Left lung (tissue), 10 donors: ENCODE data around the gene KRT76. TPM values are rescaled to one million over a fixed set of nuclear protein-coding genes. Genes with fewer than 3 reads are reported as not detected.

Source experiments
- ATAC-seq: fragments of 200-7000 bp; cut with Tn5 transposase; one replicate; pipeline ENCODE4 v1.9.1; 2020; ENCODE audit warnings: moderate library complexity
- DNase-seq, 4 donors: peaks; one replicate each; pipeline ENCODE4 v3.0.0-alpha.2; 2013 to 2020
- H3K27ac ChIP-seq, 2 donors: fragments of 200-600 bp; sonication (generic) in 1 of 2; one replicate each; pipeline versions ENCODE4 v1.5.0 to v1.8.0; 2020 to 2021
- H3K27me3 ChIP-seq, 2 donors: fragments of 200-600 bp; sonication (generic) in 1 of 2; one replicate each; pipeline versions ENCODE4 v1.5.0 to v1.8.0; 2020 to 2021
- H3K36me3 ChIP-seq, 2 donors: fragments of 200-600 bp; sonication (generic) in 1 of 2; one replicate each; pipeline versions ENCODE4 v1.5.0 to v1.8.0; 2020 to 2021
- H3K4me1 ChIP-seq, 2 donors: fragments of 200-600 bp; one replicate each; pipeline ENCODE4 v1.8.0; 2021
- H3K4me3 ChIP-seq, 2 donors: fragments of 200-600 bp; sonication (generic) in 1 of 2; one replicate each; pipeline versions ENCODE4 v1.5.0 to v1.8.0; 2020 to 2021; ENCODE audit warnings: mild to moderate bottlenecking in 1 of 2
- H3K9me3 ChIP-seq, 2 donors: fragments of 200-600 bp; sonication (generic) in 1 of 2; one replicate each; pipeline versions ENCODE4 v1.5.0 to v1.8.0; 2020 to 2021
- intact Hi-C, 2 donors: fragments of 100-400 bp; cut with DNase I; formaldehyde crosslinking; loops; one replicate each; pipeline versions ENCODE4 v1.11.2 to v1.14.2; 2022
- polyA plus RNA-seq, 6 donors: library from polyadenylated mRNA; unstranded; fragments of 120-200 nt; gene quantifications; one replicate each; pipeline ENCODE4 v1.2.1, GENCODE V29; 2013; ENCODE audit not compliant: insufficient read length in 6 of 6
- total RNA-seq, 2 donors: library from RNA; stranded (reverse); fragmentation: NEBNext Ultra II Directional; extraction: Animal tissue kit (Norgen Biotek cat#: 25700); gene quantifications; one replicate each; pipeline ENCODE4 v1.2.1, GENCODE V29; 2021
- TF ChIP-seq, protein P1 (sequence below), 2 donors: fragments of 200-600 bp; sonication (generic) in 1 of 2; IDR thresholded peaks; one replicate each; pipeline versions ENCODE4 v1.5.0 to v1.8.0; 2021; ENCODE audit warnings: antibody characterized with exemption in 2 of 2
- donor health status: DM: no; HTN: yes; CAD: no.
- donor health status: DM: no; HTN: no; CAD: no.

The KRT76 gene
- total and polyA plus RNA-seq, 8 donors: not detected

DNA sequence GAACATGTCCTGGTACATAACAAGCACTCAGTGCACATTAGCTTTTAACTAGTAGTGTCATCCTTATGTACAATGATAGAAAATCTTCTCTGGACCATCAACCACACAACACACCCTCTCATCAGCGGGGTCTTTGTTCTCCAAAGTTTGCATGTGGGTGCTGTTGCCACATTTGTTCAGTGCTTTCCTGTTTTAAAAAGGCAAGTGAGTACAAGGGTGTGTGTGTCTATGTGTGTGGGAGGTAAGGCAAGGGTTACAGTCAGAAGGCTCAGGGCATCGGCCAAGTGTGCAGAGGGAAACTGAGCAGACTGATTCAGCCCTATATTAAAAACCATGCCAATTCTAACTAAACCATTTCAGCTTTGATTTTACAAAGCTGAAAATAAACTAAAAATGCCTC, 17.9 kb downstream of the KRT76 start:
- H3K4me3 ChIP-seq: no peak overlapping the region
- no peak for ATAC-seq
- no peaks in the 10 kb centered on the region for H3K36me3 ChIP-seq
- H3K27ac ChIP-seq: no peak overlapping the region
- H3K27me3 ChIP-seq: peaks cover 0 to 32% of the 10 kb centered on the region in 2 donors
- DNase-seq: no peak
- intact Hi-C loops: no loop called here
- peaks cover 0 to 29% of the 10 kb centered on the region in 2 donors for H3K9me3 ChIP-seq
- TF ChIP-seq, protein P1, sequence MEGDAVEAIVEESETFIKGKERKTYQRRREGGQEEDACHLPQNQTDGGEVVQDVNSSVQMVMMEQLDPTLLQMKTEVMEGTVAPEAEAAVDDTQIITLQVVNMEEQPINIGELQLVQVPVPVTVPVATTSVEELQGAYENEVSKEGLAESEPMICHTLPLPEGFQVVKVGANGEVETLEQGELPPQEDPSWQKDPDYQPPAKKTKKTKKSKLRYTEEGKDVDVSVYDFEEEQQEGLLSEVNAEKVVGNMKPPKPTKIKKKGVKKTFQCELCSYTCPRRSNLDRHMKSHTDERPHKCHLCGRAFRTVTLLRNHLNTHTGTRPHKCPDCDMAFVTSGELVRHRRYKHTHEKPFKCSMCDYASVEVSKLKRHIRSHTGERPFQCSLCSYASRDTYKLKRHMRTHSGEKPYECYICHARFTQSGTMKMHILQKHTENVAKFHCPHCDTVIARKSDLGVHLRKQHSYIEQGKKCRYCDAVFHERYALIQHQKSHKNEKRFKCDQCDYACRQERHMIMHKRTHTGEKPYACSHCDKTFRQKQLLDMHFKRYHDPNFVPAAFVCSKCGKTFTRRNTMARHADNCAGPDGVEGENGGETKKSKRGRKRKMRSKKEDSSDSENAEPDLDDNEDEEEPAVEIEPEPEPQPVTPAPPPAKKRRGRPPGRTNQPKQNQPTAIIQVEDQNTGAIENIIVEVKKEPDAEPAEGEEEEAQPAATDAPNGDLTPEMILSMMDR (IDR thresholded peaks at IDR 0.05): no peak
- H3K4me1 ChIP-seq: no peaks in the 10 kb centered on the region

DNA sequence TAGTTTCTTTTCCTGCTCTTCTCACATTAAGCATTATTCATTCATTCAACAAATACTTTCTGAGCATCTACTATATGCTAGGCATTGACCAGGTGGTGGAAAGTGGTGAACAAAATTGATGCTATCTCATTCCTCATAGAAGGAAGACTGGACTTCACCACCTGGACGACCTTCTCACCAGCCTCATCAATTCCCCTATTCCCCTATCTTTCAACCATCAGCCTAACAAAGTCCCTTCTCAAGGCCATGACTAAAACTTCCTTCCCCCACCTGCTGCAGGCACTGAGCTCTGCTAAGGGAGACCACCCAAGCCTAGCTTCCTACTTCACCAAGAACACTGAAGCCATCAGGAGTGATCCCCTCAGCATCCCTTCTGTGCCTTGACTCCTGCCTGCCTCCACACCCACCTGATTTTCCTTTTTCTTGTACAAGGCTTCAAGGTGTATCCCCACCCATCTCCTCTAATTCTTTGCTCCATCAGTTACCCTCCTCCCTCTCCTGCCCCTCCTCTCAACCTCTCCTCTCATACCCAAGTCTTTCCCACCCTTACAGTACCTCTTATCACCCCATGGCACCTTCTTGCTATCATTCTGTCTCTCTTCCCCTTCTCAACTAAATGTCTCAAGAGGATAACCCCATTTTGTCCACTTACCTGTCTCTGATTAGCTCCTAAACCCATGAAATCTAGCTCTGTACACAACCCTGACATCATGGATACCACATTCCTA, 19.5 kb downstream of the KRT76 start:
- DNase-seq (no peak), ATAC-seq (no peak)
- H3K4me3 ChIP-seq: no peak overlapping the region
- no peaks in the 10 kb centered on the region for H3K36me3 ChIP-seq
- H3K9me3 ChIP-seq: peaks cover 0 to 29% of the 10 kb centered on the region in 2 donors
- intact Hi-C loops: no loop called here
- TF ChIP-seq, protein P1 (IDR thresholded peaks at IDR 0.05): no peak
- peaks cover 0 to 48% of the 10 kb centered on the region in 2 donors for H3K27me3 ChIP-seq
- no peaks in the 10 kb centered on the region for H3K4me1 ChIP-seq
- no peak overlapping the region for H3K27ac ChIP-seq

DNA sequence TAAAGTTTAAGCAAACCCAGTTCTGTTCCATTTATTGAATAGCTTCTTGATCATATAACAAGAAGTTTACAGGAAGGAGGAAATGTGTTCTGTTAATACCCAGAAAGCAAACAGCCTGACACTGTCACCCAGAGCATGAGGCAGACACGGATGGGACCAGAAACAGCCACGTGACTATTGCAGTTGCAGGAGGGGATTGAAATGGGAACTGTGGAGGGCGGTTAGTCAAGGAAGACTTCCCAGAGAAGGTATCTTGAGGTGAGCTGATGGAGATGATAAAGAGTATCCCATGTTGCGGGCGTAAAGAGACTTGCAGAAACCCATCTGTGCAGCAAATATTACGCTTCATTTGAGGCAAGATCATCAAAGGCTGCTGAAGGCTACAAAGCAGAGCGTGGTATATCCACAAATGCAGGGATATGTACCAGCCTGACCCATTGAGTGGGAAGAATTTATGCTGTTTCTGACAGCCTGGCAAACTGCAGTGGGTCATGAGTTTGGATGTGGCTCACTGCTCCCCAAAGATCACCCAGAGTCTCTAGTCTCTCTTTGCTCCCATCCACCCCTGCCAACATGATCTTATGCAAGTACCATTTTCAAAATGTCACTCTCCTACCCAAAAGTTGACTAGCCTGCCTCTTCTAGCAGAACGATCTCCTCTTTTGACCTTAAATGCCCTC, 20.7 kb downstream of the KRT76 start:
- Histone ChIP-seq H3K27me3 (peaks cover 0 to 57% of the 10 kb centered on the region in 2 donors), H3K9me3 (peaks cover 0 to 20% of the 10 kb centered on the region in 2 donors), H3K36me3 (no peaks in the 10 kb centered on the region), H3K4me1 (no peaks in the 10 kb centered on the region), H3K4me3 (no peak overlapping the region), H3K27ac (no peak overlapping the region)
- DNase-seq: no peak
- ATAC-seq: no peak
- intact Hi-C loops: no loop called here
- TF ChIP-seq, protein P1 (IDR thresholded peaks at IDR 0.05): no peak

DNA sequence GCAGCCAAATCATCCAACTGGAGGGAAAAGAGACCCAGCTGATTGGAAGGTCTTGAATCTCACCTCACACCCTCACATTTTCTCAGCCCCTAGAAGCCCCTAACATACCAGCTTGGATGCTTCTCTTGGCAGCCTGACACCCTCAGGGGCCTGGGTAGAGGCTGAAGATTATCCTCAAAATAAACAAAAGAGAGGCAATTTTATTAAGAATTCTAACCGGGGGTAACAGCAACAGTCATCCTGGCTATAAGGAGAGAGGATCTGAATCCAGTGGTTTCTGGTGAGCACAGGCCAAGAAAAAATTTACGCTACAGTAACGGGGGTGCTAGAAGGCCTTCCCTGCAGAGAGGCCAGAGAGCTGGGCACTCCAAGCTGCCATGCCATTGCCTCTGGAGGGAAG, 21.6 kb downstream of the KRT76 start:
- intact Hi-C loops: no loop called here
- Histone ChIP-seq H3K4me1 (no peaks in the 10 kb centered on the region), H3K27me3 (peaks cover 0 to 64% of the 10 kb centered on the region in 2 donors), H3K9me3 (peaks cover 0 to 11% of the 10 kb centered on the region in 2 donors), H3K4me3 (no peak overlapping the region), H3K36me3 (no peaks in the 10 kb centered on the region), H3K27ac (no peak overlapping the region)
- TF ChIP-seq, protein P1 (IDR thresholded peaks at IDR 0.05): no peak
- ATAC-seq (no peak), DNase-seq (no peak)

DNA sequence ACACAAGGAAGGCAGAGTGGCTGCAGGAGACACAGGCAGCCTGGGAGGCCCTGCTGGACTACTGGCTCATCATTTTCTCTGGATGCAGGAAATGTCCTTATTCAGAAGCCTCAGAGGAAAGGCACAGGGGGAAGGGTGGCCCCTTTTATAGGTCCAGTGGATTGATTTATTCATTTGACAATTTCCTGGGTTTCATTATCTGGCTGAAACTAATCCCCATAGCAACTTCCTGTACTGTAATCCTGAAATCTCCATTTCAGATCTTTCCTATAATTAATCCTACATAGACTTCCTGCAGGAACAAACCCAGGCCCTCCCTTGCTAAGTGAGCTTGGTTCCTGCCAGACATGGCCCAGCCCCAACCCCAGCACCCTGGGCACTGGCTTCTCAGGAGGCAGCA, 23.0 kb downstream of the KRT76 start:
- Histone ChIP-seq H3K4me1 (no peaks in the 10 kb centered on the region), H3K9me3 (no peaks in the 10 kb centered on the region), H3K4me3 (no peak overlapping the region), H3K27ac (no peak overlapping the region), H3K36me3 (no peaks in the 10 kb centered on the region), H3K27me3 (peaks cover 0 to 57% of the 10 kb centered on the region in 2 donors)
- DNase-seq: no peak
- intact Hi-C loops: no loop called here
- TF ChIP-seq, protein P1 (IDR thresholded peaks at IDR 0.05): no peak
- ATAC-seq: no peak
